RCC 7860 (cell line): ENCODE measurements around the gene RPS15.
"Not testable (repeated sequence)": the region's sequence is repeated elsewhere in the genome, so short reads cannot be mapped to it uniquely, and the experiment has no call there.

Source experiments
- DNase-seq: peaks from one replicate; pipeline ENCODE4 v3.0.0-alpha.2; 2015; ENCODE audit warnings: low spot score
- FAIRE-seq: peaks from 2 replicates; lab custom pipeline; 2012; peaks lifted over from hg19 to GRCh38; lab: Jason Lieb, UNC

RPS15 gene

GRCh38 chr19:1418951-1419738 is 19.1 kb upstream of the RPS15 start:
- FAIRE-seq (no peak), DNase-seq (no peak)

DNA sequence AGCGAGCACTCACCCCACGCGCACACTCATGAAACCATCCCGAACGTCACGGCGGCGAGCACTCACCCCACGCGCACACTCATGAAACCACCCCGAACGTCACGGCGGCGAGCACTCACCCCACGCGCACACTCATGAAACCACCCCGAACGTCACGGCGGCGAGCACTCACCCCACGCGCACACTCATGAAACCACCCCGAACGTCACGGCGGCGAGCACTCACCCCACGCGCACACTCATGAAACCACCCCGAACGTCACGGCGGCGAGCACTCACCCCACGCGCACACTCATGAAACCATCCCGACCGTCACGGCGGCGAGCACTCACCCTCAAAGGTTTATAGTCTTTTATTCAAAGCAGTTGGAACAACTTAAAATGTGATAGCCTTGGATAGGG is 18.1 kb upstream of the RPS15 start:
- not testable (repeated sequence) for DNase-seq, FAIRE-seq

DNA sequence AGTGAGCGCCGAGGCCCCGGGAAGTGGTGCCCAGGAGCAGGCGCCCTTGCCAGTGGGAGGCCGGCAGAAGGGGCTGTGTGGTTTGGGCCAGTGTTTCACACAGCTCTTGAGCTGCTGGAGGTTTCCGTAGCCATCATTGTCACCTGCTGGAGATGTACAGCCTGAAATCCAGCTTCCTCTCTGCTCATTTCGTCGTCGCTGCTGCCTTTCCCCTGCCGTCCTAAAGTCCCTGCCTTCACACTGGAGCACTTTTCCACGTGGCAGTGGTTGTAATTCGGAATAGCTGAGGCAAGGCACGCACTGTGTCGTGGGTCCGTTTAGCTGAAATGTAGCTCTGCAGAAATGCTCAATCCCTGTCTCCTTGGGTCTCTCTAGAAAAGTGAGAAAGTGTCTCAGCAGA is 17.6 kb upstream of the RPS15 start:
- FAIRE-seq: no peak

DNA sequence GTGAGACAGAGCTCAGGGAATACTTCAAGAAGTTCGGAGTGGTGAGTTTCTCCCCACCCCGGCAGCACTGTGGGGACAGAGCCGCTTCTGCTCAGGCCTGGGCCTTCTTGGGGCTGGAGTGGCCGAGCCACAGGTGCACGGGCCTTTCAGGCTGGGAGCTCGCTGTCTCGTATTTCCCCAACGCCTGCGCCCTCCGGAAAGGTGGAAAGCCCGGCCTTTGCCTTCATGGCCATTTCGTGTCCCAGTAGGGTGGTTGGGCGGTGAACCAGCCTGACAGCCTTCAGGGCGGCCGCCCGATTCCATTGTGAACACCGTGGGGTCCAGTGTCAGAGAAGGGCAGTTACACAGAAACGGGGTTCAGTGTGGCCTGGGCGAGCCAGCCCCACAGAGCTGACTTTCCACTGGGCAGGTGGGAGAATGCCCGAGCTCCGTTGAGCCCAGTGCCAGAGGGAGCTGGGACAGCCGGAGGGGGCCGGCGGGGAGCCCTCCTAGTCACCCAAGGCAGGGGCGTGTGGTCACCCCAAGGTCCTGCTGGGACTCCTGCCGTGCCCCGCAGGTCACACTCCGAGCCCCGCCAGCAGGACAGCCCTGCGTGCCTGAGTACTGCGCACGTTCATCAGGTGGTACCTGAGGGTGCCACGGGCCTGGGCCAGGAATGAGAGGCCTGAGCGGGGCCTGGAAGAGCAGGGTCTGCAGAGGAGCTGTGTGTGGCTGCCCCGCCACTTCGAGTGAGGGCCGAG is 16.8 kb upstream of the RPS15 start:
- FAIRE-seq (no peak), DNase-seq (no peak)

More for the DNA sequence above, 17.6 kb upstream of the RPS15 start:
- DNase-seq: no peak

DNA sequence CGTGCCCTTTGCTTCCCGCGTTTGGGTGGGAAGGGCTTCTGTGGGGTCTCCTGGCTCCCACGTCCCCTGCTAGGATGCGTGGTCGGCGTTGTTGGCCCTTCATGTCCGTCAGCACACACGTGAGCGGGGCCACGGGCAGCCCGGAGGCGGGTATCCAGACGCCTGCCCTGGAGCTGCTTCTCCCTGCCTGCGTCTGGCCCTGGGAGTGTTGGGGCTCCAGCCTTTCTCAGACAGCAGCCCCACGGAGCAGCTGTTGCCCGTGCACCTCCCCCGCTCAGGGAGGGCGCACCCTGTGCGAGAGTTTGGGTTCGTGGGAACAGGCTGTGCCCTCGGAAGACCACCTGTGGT is 16.3 kb upstream of the RPS15 start:
- FAIRE-seq (no peak), DNase-seq (no peak)

DNA sequence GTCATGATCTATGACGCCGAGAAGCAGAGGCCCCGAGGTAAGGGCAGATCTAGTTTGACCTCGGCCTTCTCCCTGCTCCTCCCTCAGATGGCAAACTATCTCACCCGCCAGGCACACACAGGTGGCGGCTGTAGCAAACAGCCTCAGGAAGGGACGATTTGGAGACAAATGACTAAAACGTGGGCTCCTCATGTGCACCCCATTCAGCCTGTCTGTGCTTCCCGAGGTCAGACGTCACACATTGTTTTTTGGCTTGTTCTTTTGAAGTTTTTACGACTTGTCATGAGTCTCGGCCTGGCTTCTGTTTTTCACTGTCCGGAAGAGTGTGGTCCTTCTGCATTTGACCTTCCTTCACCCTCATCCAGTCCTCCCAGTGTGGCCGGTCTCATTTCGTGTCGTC is 15.8 kb upstream of the RPS15 start:
- DNase-seq (no peak), FAIRE-seq (no peak)

GRCh38 chr19:1422943-1423342 is 15.3 kb upstream of the RPS15 start:
- DNase-seq (no peak), FAIRE-seq (no peak)

DNA sequence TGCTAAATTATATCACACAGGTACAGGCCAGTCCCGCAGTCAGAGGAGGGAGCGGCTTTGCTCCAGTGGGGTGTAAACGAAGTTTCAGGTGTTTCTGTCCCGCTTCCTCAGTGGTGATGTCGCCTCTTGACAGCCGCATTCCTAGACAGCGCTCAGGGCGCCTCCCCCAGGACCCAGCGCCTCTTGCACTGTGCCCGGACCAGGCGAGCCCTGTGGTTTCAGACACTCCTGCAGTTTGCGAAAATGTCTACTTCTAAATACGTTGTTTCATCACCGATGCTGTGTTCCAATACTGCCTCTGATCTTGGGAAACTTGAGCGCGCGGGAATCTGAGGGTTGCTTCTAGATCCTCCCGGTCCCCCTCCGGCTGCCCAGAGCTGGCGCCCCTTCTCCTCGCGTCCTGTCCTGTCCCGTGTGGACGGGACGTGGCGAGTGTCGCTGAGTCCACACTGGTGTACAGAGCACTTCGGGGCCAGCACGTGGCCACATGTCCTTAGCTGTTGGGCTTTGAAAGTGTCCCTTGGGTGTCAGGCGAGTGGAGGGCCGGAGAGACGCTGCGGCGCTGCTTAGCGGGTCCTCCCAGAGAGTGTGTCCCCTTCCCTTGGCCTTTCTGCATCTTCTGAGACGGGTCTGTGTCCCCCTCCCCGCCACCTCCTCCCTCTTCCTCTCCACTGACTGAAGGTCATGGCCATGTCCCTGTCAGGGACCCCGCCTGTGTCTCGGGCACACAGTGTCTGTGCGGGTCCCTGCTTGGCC is 14.6 kb upstream of the RPS15 start:
- no peak for DNase-seq
- FAIRE-seq: no peak

DNA sequence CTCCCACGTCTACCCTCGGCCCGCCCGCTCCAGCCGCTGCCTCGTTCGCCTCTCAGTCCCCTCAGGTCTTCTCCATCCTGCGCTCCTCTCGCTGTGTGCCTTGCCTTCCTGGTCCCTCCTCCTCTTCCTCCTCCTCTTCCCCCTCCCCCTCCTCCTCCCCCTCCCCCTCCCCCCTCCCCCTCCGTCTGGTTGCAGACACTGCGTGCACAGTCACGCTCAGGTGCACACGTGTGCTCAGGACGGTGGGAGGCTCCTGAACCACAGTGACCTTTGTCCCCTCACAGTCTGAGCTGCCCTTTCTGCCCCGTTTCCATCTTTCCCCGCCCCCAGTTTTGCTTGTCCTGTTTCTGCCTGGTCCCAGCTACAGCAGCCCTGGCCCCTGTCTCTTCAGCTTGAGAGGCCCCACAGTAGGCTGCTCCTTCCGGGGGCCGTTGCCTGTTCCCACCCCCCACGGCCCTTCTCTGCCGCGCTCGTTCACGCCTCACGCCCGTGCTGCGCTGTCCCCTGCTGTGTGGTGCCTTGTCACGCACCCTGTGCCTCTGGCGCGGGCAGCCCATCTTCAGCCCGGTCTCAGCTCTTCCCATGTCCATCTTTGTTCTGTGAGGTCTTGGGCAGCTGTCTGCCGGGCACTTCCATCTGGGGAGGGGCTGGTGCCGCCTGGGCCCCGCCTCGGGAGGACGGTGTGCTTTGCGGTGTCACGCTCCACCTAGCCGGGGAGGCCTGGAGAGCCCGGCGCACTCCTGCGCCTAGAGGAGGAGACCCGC is 13.8 kb upstream of the RPS15 start:
- FAIRE-seq (no peak), DNase-seq (no peak)

- no peak for DNase-seq
- no peak for FAIRE-seq
Measured at GRCh38 chr19:1425102-1425837, 12.9 kb upstream of the RPS15 start.

DNA sequence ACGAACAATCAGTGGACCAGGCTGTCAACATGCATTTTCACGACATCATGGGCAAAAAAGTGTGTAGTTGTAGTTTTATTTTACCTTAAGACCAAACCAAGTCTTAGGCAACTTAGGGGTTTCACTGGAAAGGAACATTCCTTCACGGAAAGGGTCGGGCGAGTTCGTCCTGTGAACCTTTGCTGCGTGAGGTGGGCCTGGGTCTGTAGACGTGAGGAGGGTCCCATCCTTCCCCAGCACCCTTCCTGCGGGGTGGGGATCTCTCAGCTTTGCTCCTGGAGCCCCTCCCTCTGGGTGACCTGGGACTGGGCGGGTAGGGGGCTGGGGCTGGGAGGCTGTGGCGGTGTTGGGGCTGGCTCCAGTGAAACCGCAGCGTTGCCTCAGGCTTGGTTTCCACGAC is 12.3 kb upstream of the RPS15 start:
- FAIRE-seq: no peak
- DNase-seq: no peak

DNA sequence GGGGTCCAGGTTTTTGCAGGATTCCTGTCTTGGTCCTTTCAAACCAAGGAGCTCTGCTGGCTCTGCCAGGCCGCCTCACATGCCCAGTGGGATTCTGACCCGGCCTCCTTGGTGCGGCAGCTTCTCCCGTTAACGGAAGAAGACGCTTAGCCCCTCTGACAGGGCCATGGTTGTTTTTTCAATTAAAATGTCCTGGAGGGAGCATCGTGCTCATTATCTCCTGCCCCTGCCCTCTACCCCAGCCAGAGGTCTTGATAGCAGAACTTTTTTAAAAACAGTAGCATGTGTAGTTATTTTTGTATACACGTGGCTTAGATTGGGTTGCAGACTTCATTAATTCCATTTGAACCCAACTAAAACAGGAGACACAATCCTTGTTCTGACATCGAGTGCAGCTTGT is 11.5 kb upstream of the RPS15 start:
- FAIRE-seq (no peak), DNase-seq (no peak)

GRCh38 chr19:1427221-1427920 is 10.8 kb upstream of the RPS15 start:
- no peak for DNase-seq

DNA sequence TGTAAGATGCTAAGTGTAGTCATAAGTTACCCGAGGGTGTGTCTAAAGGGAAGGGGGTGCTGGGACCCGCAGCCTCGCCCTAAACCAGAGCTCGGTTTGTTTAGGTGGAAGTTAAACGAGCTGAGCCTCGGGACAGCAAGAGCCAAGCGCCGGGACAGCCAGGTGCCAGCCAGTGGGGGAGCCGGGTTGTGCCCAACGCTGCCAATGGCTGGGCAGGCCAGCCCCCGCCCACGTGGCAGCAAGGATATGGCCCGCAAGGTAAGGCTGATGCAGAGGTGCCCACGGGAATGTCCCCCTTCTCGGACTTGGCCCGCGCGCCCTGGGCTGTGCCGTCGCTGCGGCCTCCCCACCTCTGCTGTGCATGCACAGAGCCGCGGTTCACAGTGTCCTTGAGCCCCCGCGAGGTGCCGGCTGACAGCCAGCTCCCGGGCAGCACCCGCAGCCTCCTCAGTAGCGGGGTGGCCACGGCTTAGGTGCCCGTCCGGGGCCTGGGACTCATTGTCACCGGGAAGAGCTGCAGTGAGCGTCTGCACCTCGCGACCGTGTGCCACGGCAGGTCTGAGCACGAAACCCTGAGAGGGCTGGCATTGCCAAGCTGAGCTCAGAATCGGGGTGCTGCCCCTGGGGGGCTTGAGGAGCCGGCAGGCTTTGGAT is 9.3 kb upstream of the RPS15 start:
- FAIRE-seq (no peak), DNase-seq (no peak)

More at GRCh38 chr19:1427221-1427920, 10.8 kb upstream of the RPS15 start:
- no peak for FAIRE-seq

GRCh38 chr19:1429750-1430149 is 8.4 kb upstream of the RPS15 start:
- FAIRE-seq (no peak), DNase-seq (no peak)

GRCh38 chr19:1430246-1430645 is 8.0 kb upstream of the RPS15 start:
- FAIRE-seq: no peak
- no peak for DNase-seq

DNA sequence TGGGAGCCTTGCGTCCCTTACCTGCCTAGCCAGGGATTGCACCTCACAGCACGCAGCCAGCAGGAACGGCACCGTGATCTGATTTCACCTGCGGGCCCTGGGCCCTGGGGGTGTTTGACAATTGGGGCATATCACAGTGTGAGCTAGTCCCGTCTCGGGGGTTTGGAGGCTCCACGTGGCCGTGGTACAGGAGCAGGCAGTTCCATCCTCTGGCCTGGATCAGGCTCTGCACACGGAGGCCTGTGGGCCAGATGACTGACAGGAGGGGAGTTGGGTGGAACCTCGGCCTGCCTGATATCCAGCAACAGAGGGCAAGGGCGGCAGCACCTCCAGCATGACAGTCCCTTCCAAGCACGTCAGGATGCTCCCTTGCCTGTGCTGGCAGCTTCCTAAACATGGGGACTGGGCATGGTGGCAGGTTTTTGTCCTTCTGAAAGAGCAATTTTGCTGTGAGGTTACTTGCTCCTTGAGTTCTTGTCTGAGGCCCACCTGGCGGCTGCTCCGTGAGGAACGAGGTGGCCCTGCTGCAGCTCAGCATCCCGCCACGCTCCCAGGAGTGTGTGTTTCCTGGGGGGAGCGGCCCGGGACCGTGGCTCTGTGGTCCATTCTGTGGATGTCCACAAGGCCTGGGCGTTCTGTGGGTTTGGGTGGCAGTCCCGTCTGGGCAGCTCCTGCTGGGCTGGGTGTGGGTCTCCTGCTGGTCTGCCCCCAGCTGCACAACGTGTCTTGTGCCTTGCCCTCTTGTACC is 6.3 kb upstream of the RPS15 start:
- FAIRE-seq (no peak), DNase-seq (no peak)

GRCh38 chr19:1432507-1432887 is 5.7 kb upstream of the RPS15 start:
- no peak for DNase-seq
- no peak for FAIRE-seq
